NK-92 (cell line): ENCODE measurements around the gene LYPD1.

Experiments
- DNase-seq: peaks from one replicate; lab custom pipeline; 2025; ENCODE audit not compliant: unreplicated experiment; lab: John Stamatoyannopoulos, UW

The LYPD1 gene

GRCh38 chr2:132638313-132639040 lies 31.5 kb downstream of the LYPD1 start:
- DNase-seq = no peak

- DNase-seq = no peak
Observed at GRCh38 chr2:132636346-132636745, 33.7 kb downstream of the LYPD1 start.

- DNase-seq = no peak
Observed at GRCh38 chr2:132633635-132634034, 36.4 kb downstream of the LYPD1 start.

GRCh38 chr2:132632000-132632649 lies 37.9 kb downstream of the LYPD1 start:
- DNase-seq = no peak

- DNase-seq = no peak
Observed at GRCh38 chr2:132627536-132627935, 42.5 kb downstream of the LYPD1 start.

- no peak for DNase-seq
Observed at GRCh38 chr2:132623096-132623839, 46.7 kb downstream of the LYPD1 start.

- DNase-seq = no peak
Observed at GRCh38 chr2:132621131-132621875, 48.7 kb downstream of the LYPD1 start.

- DNase-seq = no peak
Observed at GRCh38 chr2:132620115-132620514, 49.9 kb downstream of the LYPD1 start.

- no peak for DNase-seq
Observed at GRCh38 chr2:132618734-132619133, 51.3 kb downstream of the LYPD1 start.

- DNase-seq = no peak
Observed at GRCh38 chr2:132617989-132618388, 52.0 kb downstream of the LYPD1 start.

- DNase-seq = no peak
Observed at GRCh38 chr2:132615329-132616085, 54.5 kb downstream of the LYPD1 start.

GRCh38 chr2:132611719-132612118 lies 58.3 kb downstream of the LYPD1 start:
- no peak for DNase-seq

- DNase-seq = no peak
Observed at GRCh38 chr2:132609101-132609890, 60.7 kb downstream of the LYPD1 start.

- DNase-seq = no peak
Observed at GRCh38 chr2:132608311-132608710, 61.7 kb downstream of the LYPD1 start.

GRCh38 chr2:132607426-132608090 lies 62.4 kb downstream of the LYPD1 start:
- no peak for DNase-seq

GRCh38 chr2:132606649-132607048 lies 63.4 kb downstream of the LYPD1 start:
- DNase-seq = no peak

- DNase-seq = no peak
Observed at GRCh38 chr2:132605236-132606180, 64.5 kb downstream of the LYPD1 start.

GRCh38 chr2:132604561-132604960 lies 65.4 kb downstream of the LYPD1 start:
- no peak for DNase-seq
